T-helper 2 cell treated with Interferon-gamma antibody and Interleukin-4, amounts not matched to agents 5 μg/mL and 100 μg/mL, for 36 hours (primary cell): ENCODE results near the gene RPL35A.
"Not testable (repeated sequence)": the region's sequence is repeated elsewhere in the genome, so short reads cannot be mapped to it uniquely, and the experiment has no call there.

ENCODE experiments used
- DNase-seq: peaks from one replicate; pipeline ENCODE4 v3.0.0; 2021; ENCODE audit warnings: low spot score
- H3K27ac Mint-ChIP-seq: one replicate; pipeline ENCODE4 v1.8.0; 2021; ENCODE audit warnings: mild to moderate bottlenecking, mixed read lengths
- H3K27me3 Mint-ChIP-seq: one replicate; pipeline ENCODE4 v1.8.0; 2021; ENCODE audit warnings: low read depth, mixed read lengths
- H3K36me3 Mint-ChIP-seq: one replicate; pipeline ENCODE4 v1.8.0; 2021; ENCODE audit warnings: low read depth, mixed read lengths
- H3K4me1 Mint-ChIP-seq: one replicate; pipeline ENCODE4 v1.8.0; 2021; ENCODE audit warnings: low read depth, mixed read lengths
- H3K4me3 Mint-ChIP-seq: one replicate; pipeline ENCODE4 v1.8.0; 2022; ENCODE audit warnings: mild to moderate bottlenecking, moderate library complexity, mixed read lengths
- H3K9me3 Mint-ChIP-seq: one replicate; pipeline ENCODE4 v1.8.0; 2021; ENCODE audit warnings: mixed read lengths

The RPL35A gene

DNA sequence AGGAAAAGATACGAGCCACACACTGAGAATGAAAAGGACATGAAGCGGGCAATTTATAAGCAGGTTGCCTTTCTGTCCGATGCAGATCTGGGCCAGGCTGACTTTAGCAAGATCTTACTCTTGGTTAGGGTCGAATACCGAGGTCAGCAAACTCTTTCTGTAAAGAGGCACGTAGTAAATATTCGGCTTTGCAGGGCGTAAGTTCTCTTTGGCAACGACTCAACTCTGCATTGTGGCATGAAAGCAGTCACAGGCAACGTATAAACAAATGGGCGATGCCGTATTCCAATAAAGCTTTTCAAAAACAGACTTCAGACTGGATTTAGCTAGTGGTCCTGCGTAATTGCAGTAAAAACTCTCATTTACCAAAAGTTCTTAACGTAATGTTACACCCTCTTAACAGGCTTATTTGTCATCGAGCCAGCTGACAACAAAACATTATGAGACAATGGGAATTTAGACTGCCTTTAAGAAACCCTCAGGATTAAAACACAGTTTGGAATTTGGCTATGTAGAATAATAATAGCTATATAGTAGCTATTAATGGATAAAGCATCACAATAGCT lies 13.1 kb upstream of the RPL35A start:
- Mint-ChIP-seq H3K4me3 (no peak overlapping the region), H3K9me3 (no peaks in the 10 kb centered on the region), H3K36me3 (no peaks in the 10 kb centered on the region), H3K27me3 (no peaks in the 10 kb centered on the region), H3K4me1 (peaks cover 1% of the 10 kb centered on the region), H3K27ac (no peak overlapping the region)
- no peak for DNase-seq

DNA sequence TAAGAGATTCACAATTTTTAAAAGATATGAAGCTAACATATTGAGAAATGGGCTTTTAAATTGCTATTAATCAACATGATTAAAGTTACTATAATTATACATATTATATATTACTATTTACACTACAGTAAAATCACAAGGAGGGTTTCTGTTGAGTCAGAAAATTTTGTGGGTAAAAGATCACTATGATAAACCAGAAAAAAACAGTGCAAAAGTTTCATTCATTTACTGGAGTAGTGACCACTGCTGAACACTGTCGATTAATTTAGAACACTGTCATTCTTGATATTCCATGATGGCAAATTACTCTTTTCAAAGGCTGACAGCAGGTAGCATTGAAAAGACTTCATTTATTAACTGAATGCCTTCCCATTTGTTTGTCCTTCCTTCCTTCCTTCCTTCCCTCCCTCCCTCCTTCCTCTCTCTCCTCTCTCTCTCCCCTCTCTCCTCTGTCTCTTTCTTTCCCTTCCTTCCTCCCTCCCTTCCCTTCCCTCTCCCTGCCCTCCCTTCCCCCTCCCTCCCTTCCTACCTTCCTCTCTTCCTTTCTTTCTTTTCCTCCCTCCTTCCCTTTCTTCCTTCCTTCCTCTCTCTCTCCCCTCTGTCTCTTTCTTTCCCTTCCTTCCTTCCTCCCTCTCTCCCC lies 9.1 kb upstream of the RPL35A start:
- Mint-ChIP-seq H3K27ac (no peak overlapping the region), H3K9me3 (no peaks in the 10 kb centered on the region)

DNA sequence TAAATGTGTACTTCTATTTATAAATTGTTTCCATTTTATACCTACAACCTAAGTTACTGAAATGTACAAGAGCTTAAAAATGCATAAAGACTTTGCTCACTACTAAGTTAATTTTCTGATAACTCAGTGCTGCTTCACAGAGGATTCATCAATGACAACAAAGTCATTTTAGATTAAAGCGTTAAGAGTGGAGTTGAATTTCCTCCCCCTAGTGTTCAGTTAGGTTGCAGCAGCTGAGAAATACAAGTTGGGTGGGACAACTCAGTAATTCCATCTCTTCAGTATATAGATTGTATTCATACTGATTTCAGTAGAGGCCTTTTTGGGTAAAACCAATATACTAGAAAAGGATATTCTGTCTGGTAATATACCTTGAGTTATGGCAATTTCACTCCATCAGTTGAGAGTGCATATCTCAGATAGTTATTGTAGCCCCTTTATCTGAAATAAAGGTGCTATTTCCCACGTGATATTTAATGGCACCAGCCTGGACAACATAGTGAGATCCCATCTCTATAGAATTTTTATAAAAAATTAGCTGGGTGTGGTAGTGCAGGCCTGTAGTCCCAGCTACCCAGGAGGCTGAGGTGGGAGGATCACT lies 6.9 kb upstream of the RPL35A start:
- no peak overlapping the region for H3K4me3 Mint-ChIP-seq
- DNase-seq, result no peak
- no peaks in the 10 kb centered on the region for H3K27me3 Mint-ChIP-seq
- no peaks in the 10 kb centered on the region for H3K9me3 Mint-ChIP-seq
- no peak overlapping the region for H3K27ac Mint-ChIP-seq
- H3K36me3 Mint-ChIP-seq, result no peaks in the 10 kb centered on the region
- H3K4me1 Mint-ChIP-seq, result peaks cover 1% of the 10 kb centered on the region

More for the DNA sequence above, 9.1 kb upstream of the RPL35A start:
- H3K4me3 Mint-ChIP-seq, result no peak overlapping the region
- no peaks in the 10 kb centered on the region for H3K36me3 Mint-ChIP-seq
- H3K4me1 Mint-ChIP-seq, result peaks cover 1% of the 10 kb centered on the region
- no peaks in the 10 kb centered on the region for H3K27me3 Mint-ChIP-seq
- no peak for DNase-seq

DNA sequence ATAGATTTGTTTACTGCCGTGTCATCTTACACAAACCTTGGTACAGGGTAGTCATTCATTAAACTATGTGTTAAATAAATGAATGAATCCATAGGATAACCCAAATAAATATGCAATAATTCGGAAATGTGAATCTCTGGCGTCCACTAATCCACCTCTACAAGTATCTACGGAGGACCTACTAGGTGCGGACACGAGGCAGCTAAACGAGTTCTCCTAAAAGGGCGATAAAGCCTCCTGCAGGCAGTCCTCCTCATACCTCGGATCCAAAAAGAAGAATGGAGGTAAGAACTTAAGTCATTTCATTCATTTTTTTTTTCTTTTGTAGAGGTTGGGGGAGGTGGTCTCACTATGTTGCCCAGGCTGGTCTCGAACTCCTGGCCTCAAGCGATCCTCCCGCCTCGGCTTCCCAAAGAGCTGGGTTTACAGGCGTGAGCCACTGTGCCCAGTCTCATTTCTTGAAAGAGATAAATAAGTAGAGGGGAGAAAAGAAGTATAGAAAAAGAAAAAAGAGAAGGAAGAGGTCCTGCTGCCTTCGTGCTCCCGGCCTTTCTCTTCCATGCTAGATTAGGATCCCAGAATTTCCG lies 706 bp upstream of the RPL35A start:
- H3K4me3 Mint-ChIP-seq, result peak overlapping the region; percentile 97
- H3K4me1 Mint-ChIP-seq, result peaks cover 32% of the 10 kb centered on the region
- H3K27me3 Mint-ChIP-seq, result no peaks in the 10 kb centered on the region
- H3K36me3 Mint-ChIP-seq, result peaks cover 36% of the 10 kb centered on the region
- no peak for DNase-seq
- H3K9me3 Mint-ChIP-seq, result no peaks in the 10 kb centered on the region
- H3K27ac Mint-ChIP-seq, result peak overlapping the region; percentile 95

DNA sequence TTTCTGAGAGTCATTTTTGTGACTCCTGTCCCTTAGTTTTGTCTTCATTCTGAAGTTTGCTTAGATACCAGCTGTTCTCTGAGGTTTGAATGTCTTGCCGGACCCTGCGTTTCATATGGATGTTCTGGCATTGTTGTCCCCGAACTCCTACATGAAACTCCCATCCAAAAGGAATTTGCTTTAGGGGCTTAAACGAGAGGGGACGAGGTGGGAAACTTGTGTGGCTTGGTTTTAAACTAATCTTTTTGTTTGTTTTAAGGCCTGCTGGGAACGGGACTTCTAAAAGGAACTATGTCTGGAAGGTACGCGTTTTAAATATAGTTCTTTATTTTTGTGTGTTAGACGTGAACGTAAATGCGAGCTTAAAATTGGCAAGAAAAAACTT lies 679 bp downstream of the RPL35A start:
- Mint-ChIP-seq H3K4me1 (peaks cover 32% of the 10 kb centered on the region), H3K27me3 (no peaks in the 10 kb centered on the region), H3K4me3 (peak overlapping the region; percentile 97), H3K9me3 (no peaks in the 10 kb centered on the region), H3K27ac (peak overlapping the region; percentile 95), H3K36me3 (peaks cover 50% of the 10 kb centered on the region)
- DNase-seq, result no peak

DNA sequence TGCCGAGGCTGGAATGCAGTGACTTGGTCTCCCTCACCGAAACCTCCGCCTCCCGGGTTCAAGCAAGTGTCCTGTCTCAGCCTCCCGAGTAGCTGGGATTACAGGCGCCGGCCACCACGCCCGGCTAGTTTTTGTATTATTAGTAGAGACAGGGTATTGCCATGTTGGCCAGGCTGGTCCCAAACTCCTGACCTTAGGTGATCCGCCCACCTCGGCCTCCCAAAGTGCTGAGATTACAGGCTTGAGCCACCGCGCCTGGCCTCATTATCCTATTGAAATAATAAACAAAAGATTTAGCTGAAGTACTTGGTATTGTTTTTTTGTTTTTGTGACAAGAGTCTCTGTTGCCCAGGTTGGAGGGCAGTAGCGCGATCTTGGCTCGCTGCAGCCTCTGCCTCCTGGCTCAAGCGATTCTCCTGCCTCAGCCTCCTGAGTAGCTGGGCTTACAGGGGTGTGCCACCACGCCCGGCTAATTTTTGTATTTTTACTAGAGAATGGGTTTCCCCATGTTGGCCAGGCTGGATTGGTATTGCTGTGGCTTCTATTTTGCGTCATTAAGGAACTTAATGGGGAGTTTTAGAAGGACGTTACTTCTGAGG lies 1.5 kb downstream of the RPL35A start:
- Mint-ChIP-seq H3K27me3 (no peaks in the 10 kb centered on the region), H3K27ac (peak overlapping the region; percentile 95), H3K9me3 (no peaks in the 10 kb centered on the region), H3K36me3 (peaks cover 57% of the 10 kb centered on the region), H3K4me3 (peak overlapping the region; percentile 97), H3K4me1 (peaks cover 32% of the 10 kb centered on the region)
- no peak for DNase-seq

DNA sequence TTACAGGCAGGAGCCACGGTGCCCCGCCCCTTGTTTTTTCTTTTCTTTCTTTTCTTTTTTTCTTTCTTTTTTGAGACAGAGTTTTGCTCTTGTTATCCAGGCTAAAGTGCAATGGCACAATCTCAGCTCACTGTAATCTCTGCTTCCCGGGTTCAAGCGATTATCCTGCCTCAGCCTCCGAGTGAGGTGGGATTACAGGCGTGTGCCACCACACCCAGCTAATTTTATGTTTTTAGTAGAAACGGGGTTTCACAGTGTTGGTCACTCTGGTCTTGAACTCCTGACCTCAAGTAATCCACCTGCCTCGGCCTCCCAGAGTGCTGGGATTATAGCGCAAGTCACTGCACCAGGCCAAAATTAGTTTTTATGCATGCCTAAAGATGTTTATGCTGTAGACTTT lies 2.5 kb downstream of the RPL35A start:
- Mint-ChIP-seq H3K4me3 (peak overlapping the region; percentile 49), H3K9me3 (no peaks in the 10 kb centered on the region), H3K27ac (no peak overlapping the region), H3K36me3 (peaks cover 65% of the 10 kb centered on the region), H3K4me1 (peaks cover 39% of the 10 kb centered on the region), H3K27me3 (no peaks in the 10 kb centered on the region)
- DNase-seq, result no peak

DNA sequence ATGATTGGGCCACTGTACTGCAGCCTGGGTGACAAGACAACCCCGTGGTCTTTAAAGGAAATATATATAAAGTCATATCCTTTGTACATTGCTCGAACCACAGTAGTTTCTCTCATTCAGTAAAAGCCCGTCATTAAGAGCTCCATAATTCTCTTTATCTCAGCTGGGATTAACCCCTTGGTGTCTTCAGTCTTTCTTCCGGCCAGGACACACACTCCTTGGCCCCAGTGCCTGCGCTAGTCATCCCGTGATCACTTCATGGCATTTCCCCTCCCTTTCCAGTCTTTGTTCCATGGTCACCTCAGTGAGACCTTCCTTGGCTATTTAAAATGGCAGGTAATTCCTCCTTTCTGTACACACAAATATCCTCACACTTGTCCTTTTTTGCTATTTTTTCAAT lies 3.3 kb downstream of the RPL35A start:
- peaks cover 70% of the 10 kb centered on the region for H3K36me3 Mint-ChIP-seq
- H3K4me1 Mint-ChIP-seq, result peaks cover 44% of the 10 kb centered on the region
- no peaks in the 10 kb centered on the region for H3K27me3 Mint-ChIP-seq
- H3K4me3 Mint-ChIP-seq, result peak overlapping the region; percentile 49
- no peaks in the 10 kb centered on the region for H3K9me3 Mint-ChIP-seq
- peak overlapping the region; percentile 55 for H3K27ac Mint-ChIP-seq
- DNase-seq, result no peak

DNA sequence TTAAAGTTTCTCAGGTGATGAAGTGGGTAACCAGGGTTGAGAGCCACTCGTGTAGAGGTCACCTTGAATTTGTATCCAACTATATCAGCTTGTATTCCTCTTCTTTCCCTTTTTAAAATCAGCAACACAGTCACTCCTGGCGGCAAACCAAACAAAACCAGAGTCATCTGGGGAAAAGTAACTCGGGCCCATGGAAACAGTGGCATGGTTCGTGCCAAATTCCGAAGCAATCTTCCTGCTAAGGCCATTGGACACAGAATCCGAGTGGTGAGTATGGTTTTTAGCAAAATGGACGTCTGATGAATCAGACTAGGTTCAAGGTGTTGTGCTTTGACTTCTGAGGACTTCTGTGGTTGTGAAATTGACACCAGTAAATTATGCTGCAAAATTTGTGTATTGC lies 3.9 kb downstream of the RPL35A start:
- no peak for DNase-seq
- H3K4me1 Mint-ChIP-seq, result peaks cover 47% of the 10 kb centered on the region

DNA sequence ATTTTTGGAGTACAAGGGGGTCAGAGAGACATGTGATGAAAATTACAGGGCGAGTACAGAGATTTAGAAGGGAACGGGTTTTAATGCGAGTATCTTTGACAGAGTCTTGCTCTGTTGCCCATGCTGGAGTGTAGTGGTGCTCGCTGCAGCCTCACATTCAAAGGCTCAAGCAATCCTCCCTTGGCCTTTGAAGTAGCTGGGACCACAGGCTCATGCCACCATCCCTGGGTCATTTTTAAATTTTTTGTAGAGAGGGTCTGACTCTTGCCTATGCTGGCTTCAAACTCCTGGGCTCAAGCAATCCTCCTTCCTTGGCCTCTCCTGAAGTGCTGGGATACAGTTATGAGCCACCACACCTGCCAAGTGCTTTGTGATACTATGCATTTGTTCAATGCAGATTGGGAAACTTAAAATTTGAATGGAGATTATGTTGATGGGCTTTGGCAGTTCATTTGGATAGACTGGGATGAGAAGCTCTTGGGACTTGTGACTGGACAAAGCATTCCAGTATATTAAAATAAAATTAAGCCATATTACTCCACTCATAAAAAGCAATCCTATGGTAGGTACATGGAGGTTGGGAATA lies 6.0 kb downstream of the RPL35A start:
- H3K36me3 Mint-ChIP-seq, result peaks cover 66% of the 10 kb centered on the region
- no peak overlapping the region for H3K27ac Mint-ChIP-seq
- no peaks in the 10 kb centered on the region for H3K27me3 Mint-ChIP-seq

More for the DNA sequence above, 3.9 kb downstream of the RPL35A start:
- no peak overlapping the region for H3K27ac Mint-ChIP-seq
- H3K36me3 Mint-ChIP-seq, result peaks cover 73% of the 10 kb centered on the region
- no peaks in the 10 kb centered on the region for H3K27me3 Mint-ChIP-seq
- no peak overlapping the region for H3K4me3 Mint-ChIP-seq
- no peaks in the 10 kb centered on the region for H3K9me3 Mint-ChIP-seq

DNA sequence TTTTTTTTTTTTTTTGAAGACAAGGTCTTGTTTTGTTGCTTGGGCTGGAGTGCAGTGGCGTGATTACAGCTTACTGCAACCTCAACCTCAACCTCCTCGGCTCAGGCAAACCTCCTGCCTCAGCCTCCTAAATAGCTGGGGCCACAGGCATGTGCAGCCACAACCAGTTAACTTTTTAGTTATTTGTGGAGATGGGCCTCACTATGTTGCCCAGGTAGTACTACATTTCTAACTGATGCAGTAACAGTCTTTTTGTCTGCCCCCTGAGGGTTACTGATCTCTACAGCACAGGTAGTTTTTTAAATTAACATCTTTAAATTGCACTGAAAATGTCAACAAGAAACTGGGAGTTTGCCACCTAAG lies 6.6 kb downstream of the RPL35A start:
- Mint-ChIP-seq H3K27ac (no peak overlapping the region), H3K4me3 (no peak overlapping the region), H3K36me3 (peaks cover 60% of the 10 kb centered on the region), H3K27me3 (no peaks in the 10 kb centered on the region), H3K9me3 (no peaks in the 10 kb centered on the region), H3K4me1 (peaks cover 43% of the 10 kb centered on the region)
- no peak for DNase-seq

More for the DNA sequence above, 6.0 kb downstream of the RPL35A start:
- DNase-seq, result no peak
- no peak overlapping the region for H3K4me3 Mint-ChIP-seq
- H3K9me3 Mint-ChIP-seq, result no peaks in the 10 kb centered on the region
- H3K4me1 Mint-ChIP-seq, result peaks cover 44% of the 10 kb centered on the region

DNA sequence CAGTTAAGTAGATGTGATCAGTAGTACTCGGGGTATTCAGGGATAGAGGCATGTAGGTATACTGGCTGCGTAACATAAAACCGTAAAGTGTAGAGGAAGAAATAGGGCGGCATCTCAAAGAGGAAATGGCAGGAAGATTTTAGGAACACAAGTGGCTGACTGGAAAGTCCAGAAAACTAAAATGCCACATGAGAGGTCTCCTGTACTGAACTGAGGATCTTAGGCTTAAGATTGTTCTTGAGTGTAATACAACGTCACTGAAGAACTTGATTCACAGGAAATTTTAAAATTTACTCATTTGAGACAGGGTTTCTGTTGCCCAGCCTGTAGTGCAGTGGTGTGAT lies 7.8 kb downstream of the RPL35A start:
- no peak overlapping the region for H3K4me3 Mint-ChIP-seq
- H3K9me3 Mint-ChIP-seq, result no peaks in the 10 kb centered on the region
- peaks cover 52% of the 10 kb centered on the region for H3K36me3 Mint-ChIP-seq
- no peaks in the 10 kb centered on the region for H3K27me3 Mint-ChIP-seq
- H3K27ac Mint-ChIP-seq, result peak overlapping the region; percentile 73
- peaks cover 49% of the 10 kb centered on the region for H3K4me1 Mint-ChIP-seq
- no peak for DNase-seq

DNA sequence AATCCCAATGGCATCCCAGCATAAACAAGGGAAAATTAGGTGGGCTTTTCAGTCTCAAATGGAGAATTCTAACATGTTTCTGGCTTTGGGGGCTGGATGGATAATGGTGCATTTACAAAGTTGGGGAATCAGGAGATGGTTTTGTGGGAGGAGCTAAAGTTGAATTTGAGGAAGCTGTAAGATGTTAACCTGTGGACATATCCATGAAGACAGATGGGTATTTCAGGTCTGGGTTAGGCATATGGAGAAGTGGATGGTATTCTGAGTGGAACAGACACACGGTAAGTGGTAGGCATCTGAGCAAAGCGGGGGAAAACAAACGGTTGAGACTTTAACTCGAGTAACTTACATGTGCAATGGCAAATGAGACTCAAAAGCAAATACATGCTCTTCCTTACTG lies 8.4 kb downstream of the RPL35A start:
- Mint-ChIP-seq H3K27ac (peak overlapping the region; percentile 76), H3K9me3 (no peaks in the 10 kb centered on the region), H3K36me3 (peaks cover 47% of the 10 kb centered on the region), H3K27me3 (no peaks in the 10 kb centered on the region), H3K4me3 (peak overlapping the region; percentile 93), H3K4me1 (peaks cover 48% of the 10 kb centered on the region)
- DNase-seq, result no peak

DNA sequence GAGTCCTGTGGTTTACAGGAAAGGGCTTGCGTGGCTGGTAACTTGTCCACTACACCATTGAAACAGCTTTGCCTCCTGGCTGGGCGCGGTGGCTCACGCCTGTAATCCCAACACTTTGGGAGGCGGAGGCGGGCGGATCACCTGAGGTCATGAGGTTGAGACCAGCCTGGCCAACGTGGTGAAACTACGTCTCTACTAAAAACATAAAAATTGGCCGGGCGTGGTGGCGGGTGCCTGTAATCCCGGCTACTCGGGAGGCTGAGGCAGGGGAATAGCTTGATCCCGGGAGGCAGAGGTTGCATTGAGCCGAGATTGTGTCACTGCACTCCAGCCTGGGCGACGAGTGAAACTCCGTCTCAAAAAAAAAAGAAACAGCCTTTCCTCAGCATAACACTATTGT lies 8.9 kb downstream of the RPL35A start:
- not testable (repeated sequence) for H3K9me3 Mint-ChIP-seq, H3K27me3 Mint-ChIP-seq, DNase-seq
- peaks cover 43% of the 10 kb centered on the region for H3K4me1 Mint-ChIP-seq
- peak overlapping the region; percentile 93 for H3K4me3 Mint-ChIP-seq
- H3K36me3 Mint-ChIP-seq, result peaks cover 42% of the 10 kb centered on the region
- peak overlapping the region; percentile 76 for H3K27ac Mint-ChIP-seq
